T-helper 1 cell (primary cell): Measurements from ENCODE around the gene MYL6.

ENCODE experiments used
- DNase-seq, 5 donors: peaks; one replicate each; pipeline ENCODE4 v3.0.0-alpha.2; 2012 to 2020

Gene MYL6

GRCh38 chr12:56129206-56129941 is 28.8 kb upstream of the MYL6 start:
- peak; percentile 54 to 88 (median 59) for DNase-seq

GRCh38 chr12:56129942-56130495 is 28.1 kb upstream of the MYL6 start:
- no peak for DNase-seq

- DNase-seq: no peak
Measured at GRCh38 chr12:56130876-56131275, 27.3 kb upstream of the MYL6 start.

GRCh38 chr12:56134897-56135296 is 23.3 kb upstream of the MYL6 start:
- DNase-seq: no peak

- no peak for DNase-seq
Measured at GRCh38 chr12:56137853-56138571, 20.1 kb upstream of the MYL6 start.

- DNase-seq: no peak
Measured at GRCh38 chr12:56141946-56142784, 16.0 kb upstream of the MYL6 start.

- no peak for DNase-seq
Measured at GRCh38 chr12:56143217-56143616, 14.9 kb upstream of the MYL6 start.

- no peak for DNase-seq
Measured at GRCh38 chr12:56143870-56144269, 14.3 kb upstream of the MYL6 start.

GRCh38 chr12:56145217-56145616 is 12.9 kb upstream of the MYL6 start:
- DNase-seq: no peak

- no peak for DNase-seq
Measured at GRCh38 chr12:56146492-56147460, 11.4 kb upstream of the MYL6 start.

GRCh38 chr12:56150563-56150962 is 7.6 kb upstream of the MYL6 start:
- DNase-seq: no peak

GRCh38 chr12:56151672-56152131 is 6.5 kb upstream of the MYL6 start:
- peak; percentile 33 to 73 (median 49) for DNase-seq

GRCh38 chr12:56152132-56152755 is 5.9 kb upstream of the MYL6 start, which contains the start of gene MYL6B:
Gene MYL6B (plus strand): TSS chr12:56152587. CDS start chr12:56153919, 1,332 bp downstream.
- peak; percentile 79 to 95 (median 89) for DNase-seq

GRCh38 chr12:56152756-56153677 is 5.1 kb upstream of the MYL6 start:
- no peak for DNase-seq

GRCh38 chr12:56153678-56154065 is 4.5 kb upstream of the MYL6 start:
- no peak for DNase-seq

GRCh38 chr12:56154246-56154771 is 3.9 kb upstream of the MYL6 start:
- no peak for DNase-seq

- no peak for DNase-seq
Measured at GRCh38 chr12:56154818-56155217, 3.3 kb upstream of the MYL6 start.

- no peak for DNase-seq
Measured at GRCh38 chr12:56155256-56155845, 2.8 kb upstream of the MYL6 start.
